Cardiac fibroblast (primary cell): ENCODE data around the gene NDC1.
"Not testable (repeated sequence)": the region's sequence is repeated elsewhere in the genome, so short reads cannot be mapped to it uniquely, and the experiment has no call there.

Experiments
- DNase-seq, 2 donors: peaks; one replicate each; pipeline versions ENCODE4 v3.0.0 to v3.0.0-alpha.2; 2010; ENCODE audit warnings: low read depth in 2 of 2
- H3K4me3 ChIP-seq, 2 donors: replicated peaks in 1 of 2; 1 replicate in 1 of 2; 2 replicates in 1 of 2; pipeline ENCODE4 v1.5.1; 2011; ENCODE audit warnings: low read depth in 2 of 2, low read length in 2 of 2, mild to moderate bottlenecking in 2 of 2, moderate library complexity in 1 of 2
- TF ChIP-seq, protein P1 (sequence below): IDR thresholded peaks from one replicate; pipeline ENCODE4 v1.5.1; 2011; ENCODE audit warnings: low read depth, mild to moderate bottlenecking, low read length, inconsistent platforms

Gene NDC1

DNA sequence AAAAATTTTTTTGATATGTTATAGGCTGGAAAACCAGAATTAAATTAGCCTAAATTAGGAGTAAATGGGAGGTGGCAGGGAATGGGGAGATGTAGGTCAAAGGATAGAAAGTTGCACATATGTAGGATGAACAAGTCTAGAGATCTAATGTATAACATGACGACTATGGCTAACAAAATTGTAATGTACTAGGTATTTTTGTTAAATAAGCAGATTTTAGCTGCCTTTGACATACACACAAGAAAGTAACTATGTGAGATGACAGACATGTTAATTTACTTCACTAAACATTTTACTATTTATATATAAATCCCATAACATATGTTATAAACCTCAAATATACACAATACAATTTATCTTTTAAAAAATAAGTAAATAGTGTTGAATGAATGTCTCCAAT lies 68.9 kb downstream of the NDC1 start:
- TF ChIP-seq, protein P1, sequence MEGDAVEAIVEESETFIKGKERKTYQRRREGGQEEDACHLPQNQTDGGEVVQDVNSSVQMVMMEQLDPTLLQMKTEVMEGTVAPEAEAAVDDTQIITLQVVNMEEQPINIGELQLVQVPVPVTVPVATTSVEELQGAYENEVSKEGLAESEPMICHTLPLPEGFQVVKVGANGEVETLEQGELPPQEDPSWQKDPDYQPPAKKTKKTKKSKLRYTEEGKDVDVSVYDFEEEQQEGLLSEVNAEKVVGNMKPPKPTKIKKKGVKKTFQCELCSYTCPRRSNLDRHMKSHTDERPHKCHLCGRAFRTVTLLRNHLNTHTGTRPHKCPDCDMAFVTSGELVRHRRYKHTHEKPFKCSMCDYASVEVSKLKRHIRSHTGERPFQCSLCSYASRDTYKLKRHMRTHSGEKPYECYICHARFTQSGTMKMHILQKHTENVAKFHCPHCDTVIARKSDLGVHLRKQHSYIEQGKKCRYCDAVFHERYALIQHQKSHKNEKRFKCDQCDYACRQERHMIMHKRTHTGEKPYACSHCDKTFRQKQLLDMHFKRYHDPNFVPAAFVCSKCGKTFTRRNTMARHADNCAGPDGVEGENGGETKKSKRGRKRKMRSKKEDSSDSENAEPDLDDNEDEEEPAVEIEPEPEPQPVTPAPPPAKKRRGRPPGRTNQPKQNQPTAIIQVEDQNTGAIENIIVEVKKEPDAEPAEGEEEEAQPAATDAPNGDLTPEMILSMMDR, result no peak

GRCh38 chr1:53766831-53767405 lies 71.2 kb downstream of the NDC1 start:
- H3K4me3 ChIP-seq, result no peak overlapping the region
- TF ChIP-seq, protein P1, result no peak
- peak; percentile 50 to 72 for DNase-seq

More for the DNA sequence above, 68.9 kb downstream of the NDC1 start:
- no peak overlapping the region for H3K4me3 ChIP-seq
- DNase-seq, result no peak

DNA sequence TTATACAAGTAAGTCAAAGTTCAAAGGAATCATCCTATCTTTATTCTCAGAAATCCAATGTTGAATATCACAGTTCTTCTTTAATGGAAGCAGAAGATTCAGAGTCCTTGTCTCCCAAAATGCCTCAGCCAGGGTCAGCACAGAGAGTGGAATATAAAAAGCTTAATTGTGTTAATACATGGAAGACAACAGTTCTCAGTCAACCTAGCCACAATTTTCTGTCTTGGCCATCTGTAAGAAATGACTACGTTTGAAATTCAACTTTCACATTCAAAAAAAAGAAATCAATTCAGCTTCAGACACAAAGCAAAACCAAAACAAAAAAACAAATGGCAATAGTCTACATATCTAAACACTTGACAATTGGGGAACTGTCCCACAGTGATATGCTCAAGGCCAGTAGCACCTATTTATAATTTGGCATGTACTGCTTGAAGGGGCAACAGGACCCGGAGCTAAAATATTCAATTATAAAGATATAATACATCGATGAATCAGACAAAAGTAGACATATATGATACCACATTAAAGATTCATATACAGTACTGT lies 71.8 kb downstream of the NDC1 start:
- TF ChIP-seq, protein P1, result no peak
- no peak overlapping the region for H3K4me3 ChIP-seq
- no peak for DNase-seq

DNA sequence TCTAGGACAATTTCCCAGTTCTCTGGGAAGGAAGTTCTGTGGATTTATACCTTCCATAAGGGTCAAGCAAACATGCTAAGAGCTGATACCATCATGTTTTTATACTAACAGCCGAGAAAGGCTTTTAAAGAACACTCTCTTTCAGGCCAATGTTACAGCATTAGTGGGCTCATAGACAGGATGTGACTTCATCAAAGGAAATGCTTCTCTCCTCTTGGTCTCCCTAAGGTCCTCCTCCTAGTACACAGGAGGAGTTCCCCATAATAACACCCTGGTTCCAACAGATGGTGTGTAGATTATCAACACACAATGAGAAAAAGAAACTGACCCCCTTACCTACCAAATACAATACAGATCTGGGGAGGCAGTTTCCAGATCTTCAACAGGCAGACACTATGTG lies 72.4 kb downstream of the NDC1 start:
- peak; percentile 72 to 87 for DNase-seq
- H3K4me3 ChIP-seq, result no peak overlapping the region
- TF ChIP-seq, protein P1, result no peak

GRCh38 chr1:53763911-53764310 lies 74.2 kb downstream of the NDC1 start:
- no peak overlapping the region for H3K4me3 ChIP-seq
- TF ChIP-seq, protein P1, result no peak
- DNase-seq, result no peak

DNA sequence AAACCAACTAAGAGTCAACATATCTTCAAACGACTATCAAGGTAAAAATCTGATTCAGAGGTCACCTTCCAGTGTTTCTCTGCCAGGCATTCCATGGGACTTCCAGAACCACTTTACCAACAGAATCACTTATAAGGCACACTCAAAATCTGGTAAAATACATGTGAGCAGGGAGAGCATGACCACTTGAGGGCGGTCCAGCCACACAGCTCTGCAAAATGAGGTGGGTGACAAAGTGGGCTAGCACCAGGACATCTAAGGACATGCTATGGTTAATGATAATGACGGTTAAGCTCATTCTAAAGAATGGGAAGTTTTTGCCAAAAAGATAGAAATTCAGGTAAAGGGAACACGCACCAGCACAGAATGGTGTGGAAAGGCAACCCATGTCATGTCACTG lies 74.6 kb downstream of the NDC1 start:
- TF ChIP-seq, protein P1, result no peak
- no peak overlapping the region for H3K4me3 ChIP-seq
- DNase-seq, result no peak

- H3K4me3 ChIP-seq, result not testable (repeated sequence)
Measured at GRCh38 chr1:53760497-53760896, 77.6 kb downstream of the NDC1 start.

More at GRCh38 chr1:53760497-53760896, 77.6 kb downstream of the NDC1 start:
- not testable (repeated sequence) for DNase-seq
